ENCODE results near the gene KRTAP17-1. TPM values are rescaled to one million over a fixed set of nuclear protein-coding genes. Genes with fewer than 3 reads are reported as not detected.
A peak's percentile ranks its signal among the peaks of the same experiment; 100 is the strongest.

KRTAP17-1 gene
- total RNA-seq: not detected in 2 replicates

GRCh38 chr17:41315204-41315794 is at the start of gene KRTAP17-1:
Gene KRTAP17-1, minus strand, starts transcription at chr17:41315710. Its CDS starts 60 bp downstream, at chr17:41315650.
- H2AFZ ChIP-seq (ENCODE audit: low read length): peak within 1 kb of the TSS; percentile 74
- DNase-seq (ENCODE audit: insufficient read length, low spot score, missing footprints): no peak
- peaks cover 6% of the 10 kb centered on the region for H3K4me1 ChIP-seq (ENCODE audit: insufficient read depth, low read length)
- no peaks in the 10 kb centered on the region for H3K36me3 ChIP-seq (ENCODE audit: insufficient read depth, low read length)
- H3K27me3 ChIP-seq (ENCODE audit: insufficient read depth, low read length): no peaks in the 10 kb centered on the region
- no peaks in the 10 kb centered on the region for H3K9me3 ChIP-seq (ENCODE audit: low read depth, low read length)
- H3K79me2 ChIP-seq (ENCODE audit: insufficient read depth, low read length): no peaks in the 10 kb centered on the region
- H3K4me2 ChIP-seq (ENCODE audit: insufficient read depth, low read length): peak within 1 kb of the TSS; percentile 28
- H3K4me3 ChIP-seq (ENCODE audit: insufficient read depth, low read length): peak within 1 kb of the TSS; percentile 43
- no peaks in the 10 kb centered on the region for H4K20me1 ChIP-seq (ENCODE audit: insufficient read depth, low read length)
- no peak within 1 kb of the TSS for H3K27ac ChIP-seq (ENCODE audit: low read depth, low read length)
- TF ChIP-seq CTCF (IDR thresholded peaks at IDR 0.05; ENCODE audit: extremely low read depth, low read depth, low read length): no peak

GRCh38 chr17:41363881-41364280 is 48.4 kb upstream of the KRTAP17-1 start:
- Histone ChIP-seq H3K4me1 (ENCODE audit: insufficient read depth, low read length) (peaks cover 29% of the 10 kb centered on the region), H3K4me3 (ENCODE audit: insufficient read depth, low read length) (no peak overlapping the region), H3K27me3 (ENCODE audit: insufficient read depth, low read length) (no peaks in the 10 kb centered on the region), H3K36me3 (ENCODE audit: insufficient read depth, low read length) (no peaks in the 10 kb centered on the region), H3K27ac (ENCODE audit: low read depth, low read length) (no peak overlapping the region), H3K4me2 (ENCODE audit: insufficient read depth, low read length) (no peak overlapping the region), H4K20me1 (ENCODE audit: insufficient read depth, low read length) (no peaks in the 10 kb centered on the region), H2AFZ (ENCODE audit: low read length) (no peak overlapping the region), H3K79me2 (ENCODE audit: insufficient read depth, low read length) (no peaks in the 10 kb centered on the region), H3K9me3 (ENCODE audit: low read depth, low read length) (no peaks in the 10 kb centered on the region)
- DNase-seq (ENCODE audit: insufficient read length, low spot score, missing footprints): no peak
- no peak for TF ChIP-seq CTCF (IDR thresholded peaks at IDR 0.05; ENCODE audit: extremely low read depth, low read depth, low read length)

- Histone ChIP-seq H3K79me2 (ENCODE audit: insufficient read depth, low read length) (no peaks in the 10 kb centered on the region), H3K27ac (ENCODE audit: low read depth, low read length) (peak overlapping the region; percentile 49), H4K20me1 (ENCODE audit: insufficient read depth, low read length) (no peaks in the 10 kb centered on the region), H3K9me3 (ENCODE audit: low read depth, low read length) (no peaks in the 10 kb centered on the region), H2AFZ (ENCODE audit: low read length) (no peak overlapping the region), H3K36me3 (ENCODE audit: insufficient read depth, low read length) (no peaks in the 10 kb centered on the region), H3K4me3 (ENCODE audit: insufficient read depth, low read length) (no peak overlapping the region), H3K4me2 (ENCODE audit: insufficient read depth, low read length) (no peak overlapping the region), H3K4me1 (ENCODE audit: insufficient read depth, low read length) (peaks cover 9% of the 10 kb centered on the region), H3K27me3 (ENCODE audit: insufficient read depth, low read length) (no peaks in the 10 kb centered on the region)
- TF ChIP-seq CTCF (IDR thresholded peaks at IDR 0.05; ENCODE audit: extremely low read depth, low read depth, low read length): no peak
- no peak for DNase-seq (ENCODE audit: insufficient read length, low spot score, missing footprints)
These were observed 44.9 kb upstream of the KRTAP17-1 start for GRCh38 chr17:41360296-41360995.

GRCh38 chr17:41354536-41354935 is 39.0 kb upstream of the KRTAP17-1 start:
- Histone ChIP-seq H3K36me3 (ENCODE audit: insufficient read depth, low read length) (no peaks in the 10 kb centered on the region), H3K9me3 (ENCODE audit: low read depth, low read length) (no peaks in the 10 kb centered on the region), H4K20me1 (ENCODE audit: insufficient read depth, low read length) (no peaks in the 10 kb centered on the region), H3K4me3 (ENCODE audit: insufficient read depth, low read length) (no peak overlapping the region), H2AFZ (ENCODE audit: low read length) (no peak overlapping the region), H3K4me1 (ENCODE audit: insufficient read depth, low read length) (no peaks in the 10 kb centered on the region), H3K27ac (ENCODE audit: low read depth, low read length) (no peak overlapping the region), H3K27me3 (ENCODE audit: insufficient read depth, low read length) (no peaks in the 10 kb centered on the region), H3K4me2 (ENCODE audit: insufficient read depth, low read length) (no peak overlapping the region), H3K79me2 (ENCODE audit: insufficient read depth, low read length) (no peaks in the 10 kb centered on the region)
- no peak for DNase-seq (ENCODE audit: insufficient read length, low spot score, missing footprints)
- TF ChIP-seq CTCF (IDR thresholded peaks at IDR 0.05; ENCODE audit: extremely low read depth, low read depth, low read length): no peak
